Measurements from ENCODE around the gene BBS1. TPM values are rescaled to one million over a fixed set of nuclear protein-coding genes. Genes with fewer than 3 reads are reported as not detected.

The BBS1 gene
- polyA plus RNA-seq, 2 of the 4 experiments (the other 2 are of a cell fraction): 12.5 TPM

GRCh38 chr11:66493130-66493529 lies 17.3 kb upstream of the BBS1 start:
- Histone ChIP-seq H3K4me3 (no peak overlapping the region), H3K4me1 (no peaks in the 10 kb centered on the region), H3K9me3 (no peaks in the 10 kb centered on the region), H3K27ac (no peak overlapping the region), H3K4me2 (no peak overlapping the region)
- 92% methylated on average over 10 of the region's 10 CpGs for WGBS (ENCODE audit: missing lambda C conversion rate)
- POLR2A ChIA-PET: interaction anchor here (1.6 kb wide), 1 partner anchor 13 kb away, joined by 4 read pairs; the partner anchor contains the start of gene DPP3
- TF ChIP-seq BCL3 (IDR thresholded peaks at IDR 0.05) (no peak), FOSL2 (IDR thresholded peaks at IDR 0.05) (no peak), FOSL2 (CRISPR knock-in tag; IDR thresholded peaks at IDR 0.05) (no peak), CHD4 (IDR thresholded peaks at IDR 0.05; ENCODE audit: borderline replicate concordance) (no peak), BHLHE40 (IDR thresholded peaks at IDR 0.05; ENCODE audit: low read depth, low read length) (no peak), CBX2 (IDR thresholded peaks at IDR 0.05; ENCODE audit: borderline replicate concordance, low read depth) (no peak), JUNB (IDR thresholded peaks at IDR 0.05) (no peak), PBX3 (IDR thresholded peaks at IDR 0.05) (no peak), USF2 (IDR thresholded peaks at IDR 0.05) (no peak), RFX5 (IDR thresholded peaks at IDR 0.05) (no peak), HOXB5 (CRISPR knock-in tag; IDR thresholded peaks at IDR 0.05) (no peak), HOXB13 (CRISPR knock-in tag; IDR thresholded peaks at IDR 0.05; ENCODE audit: low read depth) (no peak), TP53 (CRISPR knock-in tag; IDR thresholded peaks at IDR 0.05) (no peak), CHD2 (IDR thresholded peaks at IDR 0.05; ENCODE audit: low read length, partially characterized antibody) (no peak), NFE2L2 (conservative IDR thresholded peaks at IDR 0.05; ENCODE audit: low read length) (no peak), MAFK (IDR thresholded peaks at IDR 0.05; ENCODE audit: partially characterized antibody) (no peak)
- TF ChIP-seq, protein P1, sequence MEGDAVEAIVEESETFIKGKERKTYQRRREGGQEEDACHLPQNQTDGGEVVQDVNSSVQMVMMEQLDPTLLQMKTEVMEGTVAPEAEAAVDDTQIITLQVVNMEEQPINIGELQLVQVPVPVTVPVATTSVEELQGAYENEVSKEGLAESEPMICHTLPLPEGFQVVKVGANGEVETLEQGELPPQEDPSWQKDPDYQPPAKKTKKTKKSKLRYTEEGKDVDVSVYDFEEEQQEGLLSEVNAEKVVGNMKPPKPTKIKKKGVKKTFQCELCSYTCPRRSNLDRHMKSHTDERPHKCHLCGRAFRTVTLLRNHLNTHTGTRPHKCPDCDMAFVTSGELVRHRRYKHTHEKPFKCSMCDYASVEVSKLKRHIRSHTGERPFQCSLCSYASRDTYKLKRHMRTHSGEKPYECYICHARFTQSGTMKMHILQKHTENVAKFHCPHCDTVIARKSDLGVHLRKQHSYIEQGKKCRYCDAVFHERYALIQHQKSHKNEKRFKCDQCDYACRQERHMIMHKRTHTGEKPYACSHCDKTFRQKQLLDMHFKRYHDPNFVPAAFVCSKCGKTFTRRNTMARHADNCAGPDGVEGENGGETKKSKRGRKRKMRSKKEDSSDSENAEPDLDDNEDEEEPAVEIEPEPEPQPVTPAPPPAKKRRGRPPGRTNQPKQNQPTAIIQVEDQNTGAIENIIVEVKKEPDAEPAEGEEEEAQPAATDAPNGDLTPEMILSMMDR (IDR thresholded peaks at IDR 0.05): no peak
- TF ChIP-seq, protein P2, sequence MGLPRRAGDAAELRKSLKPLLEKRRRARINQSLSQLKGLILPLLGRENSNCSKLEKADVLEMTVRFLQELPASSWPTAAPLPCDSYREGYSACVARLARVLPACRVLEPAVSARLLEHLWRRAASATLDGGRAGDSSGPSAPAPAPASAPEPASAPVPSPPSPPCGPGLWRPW (IDR thresholded peaks at IDR 0.05): no peak
- TF ChIP-seq, protein P3, sequence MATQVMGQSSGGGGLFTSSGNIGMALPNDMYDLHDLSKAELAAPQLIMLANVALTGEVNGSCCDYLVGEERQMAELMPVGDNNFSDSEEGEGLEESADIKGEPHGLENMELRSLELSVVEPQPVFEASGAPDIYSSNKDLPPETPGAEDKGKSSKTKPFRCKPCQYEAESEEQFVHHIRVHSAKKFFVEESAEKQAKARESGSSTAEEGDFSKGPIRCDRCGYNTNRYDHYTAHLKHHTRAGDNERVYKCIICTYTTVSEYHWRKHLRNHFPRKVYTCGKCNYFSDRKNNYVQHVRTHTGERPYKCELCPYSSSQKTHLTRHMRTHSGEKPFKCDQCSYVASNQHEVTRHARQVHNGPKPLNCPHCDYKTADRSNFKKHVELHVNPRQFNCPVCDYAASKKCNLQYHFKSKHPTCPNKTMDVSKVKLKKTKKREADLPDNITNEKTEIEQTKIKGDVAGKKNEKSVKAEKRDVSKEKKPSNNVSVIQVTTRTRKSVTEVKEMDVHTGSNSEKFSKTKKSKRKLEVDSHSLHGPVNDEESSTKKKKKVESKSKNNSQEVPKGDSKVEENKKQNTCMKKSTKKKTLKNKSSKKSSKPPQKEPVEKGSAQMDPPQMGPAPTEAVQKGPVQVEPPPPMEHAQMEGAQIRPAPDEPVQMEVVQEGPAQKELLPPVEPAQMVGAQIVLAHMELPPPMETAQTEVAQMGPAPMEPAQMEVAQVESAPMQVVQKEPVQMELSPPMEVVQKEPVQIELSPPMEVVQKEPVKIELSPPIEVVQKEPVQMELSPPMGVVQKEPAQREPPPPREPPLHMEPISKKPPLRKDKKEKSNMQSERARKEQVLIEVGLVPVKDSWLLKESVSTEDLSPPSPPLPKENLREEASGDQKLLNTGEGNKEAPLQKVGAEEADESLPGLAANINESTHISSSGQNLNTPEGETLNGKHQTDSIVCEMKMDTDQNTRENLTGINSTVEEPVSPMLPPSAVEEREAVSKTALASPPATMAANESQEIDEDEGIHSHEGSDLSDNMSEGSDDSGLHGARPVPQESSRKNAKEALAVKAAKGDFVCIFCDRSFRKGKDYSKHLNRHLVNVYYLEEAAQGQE (IDR thresholded peaks at IDR 0.05): no peak
- DNase-seq (ENCODE audit: low read depth in 1 of 2, low spot score in 1 of 2) (no peak), ATAC-seq (no peak), FAIRE-seq (no peak)
- CTCF ChIA-PET: interaction anchor here (0.8 to 6.2 kb wide), 9 partner anchors 9 to 327 kb away, joined by 3 to 27 read pairs (median 5); partner anchors contain the start of gene DPP3
